HG03520 (cell line): ENCODE measurements around the gene SLC11A2.
"Not testable (repeated sequence)": the region's sequence is repeated elsewhere in the genome, so short reads cannot be mapped to it uniquely, and the experiment has no call there.

Source experiments
- ATAC-seq: cut with Tn5 transposase; IDR thresholded peaks from one replicate; pipeline ENCODE4 v1.9.1; 2021; ENCODE audit warnings: mild to moderate bottlenecking, moderate library complexity; ENCODE audit not compliant: unreplicated experiment

SLC11A2 gene

GRCh38 chr12:50951112-50951511 is 75.1 kb downstream of the SLC11A2 start:
- ATAC-seq = no peak

- ATAC-seq = no peak
Observed at GRCh38 chr12:50949801-50950302, 76.3 kb downstream of the SLC11A2 start.

DNA sequence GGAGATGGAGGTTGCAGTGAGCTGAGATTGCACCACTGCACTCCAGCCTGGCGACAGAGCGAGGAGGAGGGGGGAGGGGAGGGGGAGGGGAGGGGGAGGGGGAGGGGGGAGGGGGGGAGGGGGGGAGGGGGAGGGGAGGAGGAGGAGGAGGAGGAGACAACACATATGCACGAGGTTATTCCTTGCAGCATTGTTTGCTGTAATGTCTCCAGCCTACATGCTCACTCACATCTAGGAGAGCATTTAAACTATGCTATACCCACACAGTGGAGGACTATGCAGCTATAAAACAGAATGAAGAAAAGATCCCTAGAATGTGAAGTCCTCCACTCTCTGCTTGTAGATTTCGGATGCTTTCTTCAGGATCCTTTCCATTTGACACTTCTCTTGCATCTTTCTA is 77.4 kb downstream of the SLC11A2 start:
- ATAC-seq = no peak

- no peak for ATAC-seq
Observed at GRCh38 chr12:50947933-50948626, 78.1 kb downstream of the SLC11A2 start.

GRCh38 chr12:50937653-50938052 is 88.5 kb downstream of the SLC11A2 start:
- ATAC-seq = no peak

DNA sequence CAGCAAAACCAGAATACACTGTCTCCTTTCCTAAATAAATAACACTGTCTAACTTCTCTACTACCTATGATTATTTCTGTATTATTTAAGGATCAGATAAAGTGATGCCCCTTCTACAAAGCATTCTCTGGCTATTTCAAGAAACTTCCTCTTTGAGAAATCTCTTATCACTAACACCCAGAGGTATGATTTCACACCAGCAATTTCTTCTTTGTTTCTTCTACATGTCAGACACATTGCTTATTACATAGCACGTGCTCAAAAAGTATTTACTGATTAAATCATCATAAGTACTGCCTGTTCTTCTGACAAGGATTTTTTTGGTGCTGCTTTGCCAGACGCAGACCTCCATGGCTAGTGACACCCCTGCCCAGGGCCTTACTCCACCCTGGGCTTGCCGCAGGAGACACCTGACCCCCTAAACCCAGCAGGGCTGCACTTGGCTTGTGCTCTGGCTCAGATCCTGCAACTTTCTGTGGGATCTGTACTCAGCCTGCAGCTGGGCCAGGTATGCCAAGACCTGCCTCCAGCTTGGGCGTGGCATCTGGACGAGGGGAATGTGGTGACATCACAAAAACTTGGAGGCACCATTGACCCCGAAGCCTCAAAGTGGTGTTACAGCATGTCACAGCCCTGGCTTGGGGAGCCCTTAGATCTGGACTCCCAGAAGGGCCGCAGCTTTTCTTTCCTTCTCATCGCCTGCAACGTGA is 89.2 kb downstream of the SLC11A2 start:
- no peak for ATAC-seq

DNA sequence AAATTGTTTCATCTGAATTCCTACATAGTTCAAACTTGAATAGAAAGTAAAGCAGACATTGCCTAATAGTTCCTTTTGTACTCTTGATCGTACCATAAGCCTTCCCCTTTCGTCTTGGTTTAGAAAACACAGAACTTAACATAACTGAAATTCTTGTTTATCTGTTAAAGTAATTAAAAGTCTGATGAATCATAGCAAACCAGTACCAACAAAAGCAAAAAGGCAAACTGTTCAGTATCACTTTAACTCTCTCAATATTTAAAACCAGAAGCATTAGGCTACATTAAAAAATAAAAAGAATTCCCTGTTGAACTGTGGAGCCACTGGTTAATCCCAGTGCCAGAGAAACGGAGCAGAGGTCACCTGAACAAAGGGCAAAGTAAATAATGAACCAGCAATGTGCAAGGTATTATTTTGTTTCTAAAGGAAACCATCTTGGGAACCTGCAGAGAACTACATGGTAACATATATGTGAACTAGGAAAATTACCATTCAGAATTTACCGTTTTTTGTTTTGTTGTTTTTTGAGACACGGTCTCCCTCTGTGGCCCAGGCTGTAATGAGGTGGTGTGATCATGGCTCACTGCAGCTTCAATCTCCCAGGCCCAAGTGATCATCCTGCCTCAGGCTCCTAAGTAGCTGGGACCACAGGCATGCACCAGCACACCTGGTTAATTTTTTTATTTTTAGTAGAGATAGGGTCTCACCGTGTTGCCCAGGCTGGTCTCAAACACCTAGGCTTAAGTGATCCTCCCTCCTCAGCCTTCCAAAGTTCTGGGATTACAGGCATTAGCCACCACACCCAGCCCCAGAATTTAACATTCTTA is 91.0 kb downstream of the SLC11A2 start:
- ATAC-seq = no peak

- ATAC-seq = no peak
Observed at GRCh38 chr12:50934371-50934851, 91.8 kb downstream of the SLC11A2 start.

DNA sequence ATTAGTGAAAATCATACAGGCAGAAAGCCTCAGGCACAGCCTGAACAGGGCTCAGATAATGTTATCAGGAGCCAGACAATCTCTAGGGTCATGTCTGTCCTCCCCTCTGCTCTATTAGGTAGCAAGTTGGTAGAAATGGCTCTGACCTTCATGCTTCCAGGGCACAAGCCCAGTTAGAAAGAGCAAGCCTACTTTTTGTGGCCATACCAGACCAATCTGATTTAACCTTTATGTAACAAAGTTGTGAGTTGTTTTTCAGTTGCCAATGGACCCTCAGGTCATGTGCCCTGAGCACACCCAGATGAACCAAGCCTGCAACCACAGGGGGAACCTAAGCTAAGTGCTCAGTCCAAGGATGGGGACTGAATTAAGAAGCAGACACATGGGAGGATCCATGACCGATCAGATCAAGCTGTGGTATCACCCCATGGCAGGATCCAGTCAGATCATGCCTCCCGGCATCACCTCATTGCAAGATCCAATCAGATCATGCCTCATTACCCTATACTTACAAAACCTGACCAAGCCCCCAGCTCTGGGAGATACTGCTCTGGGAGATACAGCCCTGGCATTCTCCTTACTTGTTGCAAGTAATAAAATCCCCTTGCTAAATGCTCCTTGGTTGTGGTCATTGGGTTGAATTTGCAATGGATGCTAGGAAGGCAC is 92.6 kb downstream of the SLC11A2 start:
- no peak for ATAC-seq

DNA sequence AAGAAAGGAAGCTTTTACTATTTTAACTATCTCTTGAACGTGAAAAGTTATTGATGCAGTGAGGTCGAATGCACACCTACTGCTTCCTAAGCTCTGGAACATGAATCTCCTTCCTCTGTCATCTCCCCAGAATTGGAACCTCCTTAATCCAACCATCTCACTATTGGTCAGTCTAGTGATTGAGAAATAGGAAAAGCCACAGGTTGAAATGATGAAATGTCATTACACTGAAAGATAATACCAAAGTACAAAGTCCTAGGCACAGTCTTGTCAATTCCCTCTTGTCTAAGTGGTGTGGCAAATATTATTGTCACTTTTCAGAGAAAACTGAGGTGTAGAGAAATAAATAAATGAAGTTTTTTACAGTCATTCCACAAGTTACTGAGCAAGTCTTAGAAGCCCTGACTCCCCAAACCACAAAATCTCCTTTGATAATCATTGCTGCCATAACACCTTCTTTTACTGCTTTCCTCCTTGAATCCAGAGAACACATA is 93.3 kb downstream of the SLC11A2 start:
- ATAC-seq = no peak

- ATAC-seq = not testable (repeated sequence)
Observed at GRCh38 chr12:50930477-50930876, 95.7 kb downstream of the SLC11A2 start.

DNA sequence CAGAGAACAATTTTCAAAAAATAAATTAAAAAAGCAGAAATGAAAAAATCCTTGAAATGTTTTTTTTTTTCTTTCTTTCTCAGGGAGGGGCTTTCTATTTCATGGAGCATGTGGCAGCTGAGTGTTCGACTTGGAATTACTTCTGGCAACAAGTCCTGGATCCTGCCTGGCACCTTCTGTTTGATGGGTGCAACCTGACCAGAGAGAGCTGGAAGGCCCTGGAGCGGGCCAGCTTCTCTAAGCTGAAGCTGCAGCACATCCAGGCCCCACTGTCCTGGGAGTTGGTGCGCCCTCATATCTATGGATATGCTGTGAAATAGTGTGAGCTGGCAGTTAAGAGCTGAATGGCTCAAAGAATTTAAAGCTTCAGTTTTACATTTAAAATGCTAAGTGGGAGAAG is 96.4 kb downstream of the SLC11A2 start:
- no peak for ATAC-seq
